Gastroesophageal sphincter (tissue), 4 donors: ENCODE data around the gene UCK1. TPM values are rescaled to one million over a fixed set of nuclear protein-coding genes. Genes with fewer than 3 reads are reported as not detected.

Source experiments
- ATAC-seq: fragments of 150-250 bp; one replicate; pipeline ENCODE4 v1.9.1; 2016; ENCODE audit warnings: mild to moderate bottlenecking, moderate library complexity
- H3K27ac ChIP-seq, 4 donors: fragments of 200-600 bp; sonication (generic) in 3 of 4; 1 replicate in 3 of 4; 2 replicates in 1 of 4; pipeline ENCODE4 v1.5.1; 2016 to 2019
- H3K27me3 ChIP-seq: fragments of 200-600 bp; sonication (generic); one replicate; pipeline ENCODE4 v1.5.1; 2019
- H3K36me3 ChIP-seq, 2 donors: fragments of 200-600 bp; sonication (generic); one replicate each; pipeline ENCODE4 v1.5.1; 2019; ENCODE audit warnings: control low read depth in 1 of 2
- H3K4me1 ChIP-seq, 3 donors: fragments of 200-600 bp; sonication (generic); 1 replicate in 2 of 3; 2 replicates in 1 of 3; pipeline ENCODE4 v1.5.1; 2016 to 2019; ENCODE audit warnings: control low read depth in 2 of 3
- H3K4me3 ChIP-seq, 2 donors: fragments of 200-600 bp; sonication (generic); one replicate each; pipeline ENCODE4 v1.5.1; 2019; ENCODE audit warnings: mild to moderate bottlenecking in 1 of 2, moderate library complexity in 1 of 2
- H3K9me3 ChIP-seq, 3 donors: fragments of 200-600 bp; sonication (generic); one replicate each; pipeline ENCODE4 v1.5.1; 2017 to 2019; ENCODE audit warnings: control low read depth in 2 of 3
- EP300 ChIP-seq: sonication (generic); formaldehyde crosslinking; IDR thresholded peaks from one replicate; pipeline ENCODE4 v1.6.1; 2017; ENCODE audit warnings: antibody characterized with exemption, mild to moderate bottlenecking
- POLR2A ChIP-seq, 2 donors: fragments of 450-650 bp; IDR thresholded peaks; one replicate each; pipeline ENCODE4 v1.6.1; 2017; ENCODE audit warnings: antibody characterized with exemption in 2 of 2, mild to moderate bottlenecking in 2 of 2, moderate library complexity in 1 of 2
- POLR2AphosphoS5 ChIP-seq: sonication (generic); formaldehyde crosslinking; IDR thresholded peaks from one replicate; pipeline ENCODE4 v1.6.1; 2017; ENCODE audit warnings: antibody characterized with exemption
- WGBS, 2 donors: methylation state at CpG; one replicate each; pipeline ENCODE4 v1.1.5; 2018; ENCODE audit warnings: low coverage in 1 of 2; 5-methylcytosine and 5-hydroxymethylcytosine counted together
- total RNA-seq, 4 donors: library from RNA; depleted of rRNA; stranded (reverse); fragments of >200 nt; gene quantifications; one replicate each; pipeline ENCODE4 v1.1.0, GENCODE V29; 2016
- TF ChIP-seq, protein P1 (sequence below), 4 experiments: fragments of 200-600 bp in 2 of 4; fragments of 450-650 bp in 2 of 4; sonication (generic) in 1 of 4; IDR thresholded peaks; one replicate each; pipeline ENCODE4 v1.5.1; 2017 to 2019; ENCODE audit warnings: antibody characterized with exemption in 4 of 4, mild to moderate bottlenecking in 2 of 4, moderate library complexity in 2 of 4

Gene UCK1
- total RNA-seq, 4 donors from 2014 or later, result 46.8 to 125 (median 51.4) TPM

DNA sequence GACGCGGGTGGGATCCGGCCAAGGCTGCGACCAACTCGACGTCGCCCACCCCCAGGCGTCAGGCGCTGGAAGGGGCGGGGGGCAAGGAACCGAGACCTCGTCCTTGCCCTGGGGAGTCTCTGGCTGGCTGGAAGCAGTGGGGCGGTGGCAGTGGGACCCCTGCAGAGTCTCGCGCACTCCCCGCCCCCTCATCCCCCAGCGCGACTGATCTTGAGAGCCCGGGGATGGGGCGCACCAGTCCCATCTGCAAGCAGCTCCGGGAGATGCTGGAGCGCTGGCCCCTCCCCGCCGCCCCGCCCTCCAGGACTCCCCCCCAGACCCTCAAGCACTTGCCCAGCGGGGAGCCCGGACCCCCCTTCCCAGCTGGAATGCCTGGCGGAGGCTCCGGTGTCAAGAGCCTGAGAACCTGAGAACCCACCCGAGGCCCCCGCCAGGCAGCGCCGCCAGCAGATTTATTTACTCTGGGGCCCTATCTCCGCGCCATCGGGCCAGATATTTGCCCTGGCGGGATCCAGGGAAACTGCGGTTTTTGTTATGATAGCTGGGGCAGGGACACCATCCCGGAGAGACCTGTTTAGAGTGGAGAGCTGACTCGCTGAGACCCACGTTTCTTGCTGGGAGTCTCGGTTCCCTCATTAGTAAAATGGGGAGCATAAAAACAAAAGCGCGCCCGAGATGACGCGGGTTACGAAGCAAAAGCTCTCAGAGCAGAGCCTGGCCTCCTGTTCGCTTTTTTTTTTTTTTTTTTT is 15.4 kb upstream of the UCK1 start:
- Histone ChIP-seq H3K4me3 (peak overlapping the region in 1 of 2 donors; percentile 38), H3K27ac (no peak overlapping the region), H3K27me3 (peaks cover 63% of the 10 kb centered on the region), H3K4me1 (peaks cover 0 to 21% (median 8%) of the 10 kb centered on the region in 3 donors), H3K9me3 (peaks cover 0 to 30% (median 0%) of the 10 kb centered on the region in 3 donors), H3K36me3 (no peaks in the 10 kb centered on the region)
- TF ChIP-seq, protein P1, sequence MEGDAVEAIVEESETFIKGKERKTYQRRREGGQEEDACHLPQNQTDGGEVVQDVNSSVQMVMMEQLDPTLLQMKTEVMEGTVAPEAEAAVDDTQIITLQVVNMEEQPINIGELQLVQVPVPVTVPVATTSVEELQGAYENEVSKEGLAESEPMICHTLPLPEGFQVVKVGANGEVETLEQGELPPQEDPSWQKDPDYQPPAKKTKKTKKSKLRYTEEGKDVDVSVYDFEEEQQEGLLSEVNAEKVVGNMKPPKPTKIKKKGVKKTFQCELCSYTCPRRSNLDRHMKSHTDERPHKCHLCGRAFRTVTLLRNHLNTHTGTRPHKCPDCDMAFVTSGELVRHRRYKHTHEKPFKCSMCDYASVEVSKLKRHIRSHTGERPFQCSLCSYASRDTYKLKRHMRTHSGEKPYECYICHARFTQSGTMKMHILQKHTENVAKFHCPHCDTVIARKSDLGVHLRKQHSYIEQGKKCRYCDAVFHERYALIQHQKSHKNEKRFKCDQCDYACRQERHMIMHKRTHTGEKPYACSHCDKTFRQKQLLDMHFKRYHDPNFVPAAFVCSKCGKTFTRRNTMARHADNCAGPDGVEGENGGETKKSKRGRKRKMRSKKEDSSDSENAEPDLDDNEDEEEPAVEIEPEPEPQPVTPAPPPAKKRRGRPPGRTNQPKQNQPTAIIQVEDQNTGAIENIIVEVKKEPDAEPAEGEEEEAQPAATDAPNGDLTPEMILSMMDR (IDR thresholded peaks at IDR 0.05), result no peak
- TF ChIP-seq POLR2AphosphoS5 (no peak), POLR2A (IDR thresholded peaks at IDR 0.05) (no peak), EP300 (no peak)
- 0 to 10% methylated on average over 4 to 8 of the region's 49 CpGs for WGBS, 2 donors
- no peak for ATAC-seq

DNA sequence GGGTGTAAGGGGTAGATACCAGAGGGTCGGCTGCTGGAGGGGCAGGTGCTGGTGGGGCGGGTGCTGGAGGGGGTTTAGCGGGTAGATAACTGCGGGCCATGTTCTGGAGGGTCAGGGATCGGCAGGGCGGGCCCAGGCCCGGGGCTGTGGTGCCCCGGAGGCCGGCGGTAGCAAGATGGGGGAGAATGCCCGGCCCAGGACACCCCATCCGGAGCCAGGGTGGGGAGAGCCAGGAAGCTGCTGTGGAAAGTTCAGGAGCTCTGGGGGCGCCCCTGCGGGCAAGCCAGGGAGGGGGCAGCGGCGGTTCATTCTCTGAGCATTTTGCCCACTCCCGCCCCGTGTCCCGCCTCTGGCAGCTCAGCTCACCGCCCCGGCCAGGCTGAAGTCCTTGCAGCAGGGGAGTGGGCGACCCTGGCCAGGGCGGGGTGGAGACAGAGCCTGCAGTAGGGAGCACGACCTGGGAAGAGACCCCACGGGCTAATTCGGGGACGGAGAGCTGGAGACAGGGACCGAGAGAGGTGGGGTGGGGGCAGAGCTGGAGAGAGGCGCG is 14.8 kb upstream of the UCK1 start:
- Histone ChIP-seq H3K27me3 (peaks cover 57% of the 10 kb centered on the region), H3K27ac (no peak overlapping the region), H3K9me3 (peaks cover 0 to 30% (median 0%) of the 10 kb centered on the region in 3 donors), H3K4me1 (peaks cover 0 to 21% (median 8%) of the 10 kb centered on the region in 3 donors), H3K4me3 (peak overlapping the region in 1 of 2 donors; percentile 38), H3K36me3 (no peaks in the 10 kb centered on the region)
- TF ChIP-seq, protein P1 (IDR thresholded peaks at IDR 0.05), result no peak
- TF ChIP-seq POLR2AphosphoS5, result no peak
- no peak for TF ChIP-seq EP300
- TF ChIP-seq POLR2A (IDR thresholded peaks at IDR 0.05), result no peak
- WGBS, 2 donors, result no CpG with 5 or more reads among the region's 30 CpGs
- peak; percentile 10 for ATAC-seq

DNA sequence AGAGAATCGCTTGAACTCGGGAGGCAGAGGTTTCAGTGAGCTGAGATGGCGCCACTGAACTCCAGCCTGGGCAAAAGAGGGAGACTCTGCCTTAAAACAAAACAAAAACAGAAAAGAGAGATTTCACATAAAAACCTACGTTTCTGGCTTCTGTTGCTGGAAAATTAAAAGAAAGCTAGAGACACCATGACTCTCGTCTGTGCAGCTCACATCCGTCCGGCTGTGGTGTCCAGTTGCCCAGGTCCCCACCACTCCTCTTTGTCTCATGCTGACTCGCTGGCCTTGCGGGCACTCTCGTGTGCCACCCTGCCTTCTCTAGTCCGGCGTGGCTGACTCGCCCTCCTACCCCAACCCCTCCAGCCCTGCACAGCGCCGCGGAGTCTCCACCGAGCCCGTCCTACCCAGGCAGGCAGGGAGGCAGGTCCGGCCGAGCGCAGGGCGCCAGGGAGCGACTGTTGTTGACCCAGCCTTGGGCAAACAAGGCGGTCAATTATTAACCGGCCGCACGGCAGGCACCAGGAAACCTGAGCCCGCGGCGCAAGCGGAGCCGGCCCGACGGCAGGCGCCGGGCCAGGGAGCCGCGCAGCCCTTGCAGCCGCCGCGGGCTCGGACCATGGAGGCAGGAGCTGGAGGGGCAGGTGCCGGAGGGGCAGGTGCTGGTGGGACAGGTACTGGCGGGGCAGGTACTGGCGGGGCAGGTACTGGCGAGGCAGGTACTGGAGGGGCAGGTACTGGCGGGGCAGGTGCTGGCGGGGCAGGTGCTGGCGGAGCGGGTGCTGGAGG is 14.1 kb upstream of the UCK1 start, which contains the start of gene PRRT1B:
TSS of gene PRRT1B (plus strand) at position 521 of the 783 bp plus-strand sequence. CDS start at position 614, 93 bp downstream.
- Histone ChIP-seq H3K36me3 (no peaks in the 10 kb centered on the region), H3K4me3 (peak within 1 kb of the TSS in 1 of 2 donors; percentile 38), H3K27me3 (peaks cover 57% of the 10 kb centered on the region), H3K27ac (no peak within 1 kb of the TSS), H3K9me3 (peaks cover 0 to 30% (median 0%) of the 10 kb centered on the region in 3 donors), H3K4me1 (peaks cover 0 to 21% (median 8%) of the 10 kb centered on the region in 3 donors)
- ATAC-seq, result no peak
- 42 to 48% methylated on average over 5 to 12 of the region's 50 CpGs for WGBS, 2 donors
- TF ChIP-seq POLR2AphosphoS5 (no peak), EP300 (no peak), POLR2A (IDR thresholded peaks at IDR 0.05) (no peak)
- TF ChIP-seq, protein P1 (IDR thresholded peaks at IDR 0.05), result no peak

DNA sequence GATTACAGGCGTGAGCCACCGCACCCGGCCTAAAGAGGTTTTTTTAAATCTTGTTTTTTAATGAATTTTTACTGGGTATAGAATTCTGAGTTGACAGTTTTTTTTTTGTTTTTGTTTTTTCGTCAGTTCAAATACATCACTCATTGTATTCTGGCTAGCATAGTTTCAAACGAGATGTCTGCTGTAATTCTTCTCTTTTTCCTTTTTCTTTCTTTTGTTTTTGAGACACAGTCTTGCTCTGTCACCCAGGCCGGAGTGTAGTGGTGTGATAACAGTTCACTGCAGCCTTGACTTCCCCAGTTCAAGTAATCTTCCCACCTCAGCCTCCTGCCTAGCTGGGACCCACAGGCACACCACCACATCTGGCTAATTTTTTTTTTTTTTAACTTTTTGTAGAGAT is 12.1 kb upstream of the UCK1 start:
- TF ChIP-seq EP300, result no peak
- TF ChIP-seq, protein P1 (IDR thresholded peaks at IDR 0.05), result no peak
- TF ChIP-seq POLR2AphosphoS5, result no peak
- no peak for TF ChIP-seq POLR2A (IDR thresholded peaks at IDR 0.05)
- H3K27ac ChIP-seq, result no peak overlapping the region
- H3K4me1 ChIP-seq, result peaks cover 0 to 21% (median 8%) of the 10 kb centered on the region in 3 donors
- peaks cover 0 to 30% (median 0%) of the 10 kb centered on the region in 3 donors for H3K9me3 ChIP-seq
- H3K27me3 ChIP-seq, result peaks cover 39% of the 10 kb centered on the region
- no peaks in the 10 kb centered on the region for H3K36me3 ChIP-seq
- WGBS, 2 donors, result 80 to 91% methylated on average over 3 to 6 of the region's 6 CpGs
- ATAC-seq, result no peak
- no peak overlapping the region for H3K4me3 ChIP-seq
